Sigmoid colon (tissue), 7 donors: ENCODE data around the gene F11. TPM values are rescaled to one million over a fixed set of nuclear protein-coding genes. Genes with fewer than 3 reads are reported as not detected.

Source experiments
- DNase-seq: peaks from one replicate; pipeline ENCODE4 v3.0.0-alpha.2; 2019
- H3K27ac ChIP-seq, 4 donors: fragments of 200-600 bp; sonication (generic); one replicate each; pipeline ENCODE4 v1.5.1; 2016 to 2019; ENCODE audit warnings: mild to moderate bottlenecking in 1 of 4
- H3K27me3 ChIP-seq, 3 donors: fragments of 200-600 bp; sonication (generic); one replicate each; pipeline ENCODE4 v1.5.1; 2019; ENCODE audit warnings: mild to moderate bottlenecking in 1 of 3
- H3K36me3 ChIP-seq, 4 donors: fragments of 200-600 bp; sonication (generic); one replicate each; pipeline ENCODE4 v1.5.1; 2016 to 2019
- H3K4me1 ChIP-seq, 4 donors: fragments of 200-600 bp; sonication (generic); one replicate each; pipeline ENCODE4 v1.5.1; 2017 to 2019
- H3K4me3 ChIP-seq, 4 donors: fragments of 200-600 bp; sonication (generic); one replicate each; pipeline ENCODE4 v1.5.1; 2017 to 2019; ENCODE audit warnings: mild to moderate bottlenecking in 2 of 4, moderate library complexity in 1 of 4
- H3K9me3 ChIP-seq, 4 donors: fragments of 200-600 bp in 3 of 4; sonication (generic) in 3 of 4; one replicate each; pipeline versions ENCODE4 v1.5.1 to v1.6.1; 2013 to 2019
- EP300 ChIP-seq, 4 donors: sonication (generic); formaldehyde crosslinking; IDR thresholded peaks; one replicate each; pipeline ENCODE4 v1.6.1; 2017; ENCODE audit warnings: antibody characterized with exemption in 4 of 4
- POLR2A ChIP-seq, 2 donors: fragments of 450-650 bp; IDR thresholded peaks; one replicate each; pipeline ENCODE4 v1.6.1; 2016; ENCODE audit warnings: antibody characterized with exemption in 2 of 2, mild to moderate bottlenecking in 2 of 2, moderate library complexity in 2 of 2
- POLR2AphosphoS5 ChIP-seq, 4 donors: sonication (generic); formaldehyde crosslinking; IDR thresholded peaks; one replicate each; pipeline ENCODE4 v1.6.1; 2017; ENCODE audit warnings: antibody characterized with exemption in 4 of 4
- WGBS, 2 donors: extraction: QIAGEN DNeasy Blood & Tissue Kit; methylation state at CpG; one replicate each; pipeline ENCODE4 v1.1.7; 2013; 5-methylcytosine and 5-hydroxymethylcytosine counted together
- intact Hi-C: fragments of 100-400 bp; cut with DNase I; formaldehyde crosslinking; loops from one replicate; pipeline ENCODE4 v1.15.1; 2023
- polyA plus RNA-seq, 3 donors: library from polyadenylated mRNA; stranded (reverse); fragments of 200-250 nt; gene quantifications; one replicate each; pipeline ENCODE4 v1.2.3, GENCODE V29; 2013
- total RNA-seq, 4 donors: library from RNA; depleted of rRNA; stranded (reverse); fragments of >200 nt; gene quantifications; one replicate each; pipeline ENCODE4 v1.1.0, GENCODE V29; 2016
- TF ChIP-seq, protein P1 (sequence below), 4 experiments: fragments of 450-650 bp in 3 of 4; fragments of 200-600 bp in 1 of 4; IDR thresholded peaks; one replicate each; pipeline ENCODE4 v1.5.1; 2016 to 2019; ENCODE audit warnings: antibody characterized with exemption in 4 of 4, mild to moderate bottlenecking in 3 of 4, moderate library complexity in 2 of 4
- donor health status: healthy with polysubstance abuse.
- donor health status: Bipolar disorder and iron deficiency.
- donor health status: healthy.

The F11 gene
- under 1 TPM in 1 of 4 donors, not detected in 3; 0.14 TPM for total RNA-seq
- under 1 TPM in 1 of 3 donors, not detected in 2; 0.54 TPM for polyA plus RNA-seq

DNA sequence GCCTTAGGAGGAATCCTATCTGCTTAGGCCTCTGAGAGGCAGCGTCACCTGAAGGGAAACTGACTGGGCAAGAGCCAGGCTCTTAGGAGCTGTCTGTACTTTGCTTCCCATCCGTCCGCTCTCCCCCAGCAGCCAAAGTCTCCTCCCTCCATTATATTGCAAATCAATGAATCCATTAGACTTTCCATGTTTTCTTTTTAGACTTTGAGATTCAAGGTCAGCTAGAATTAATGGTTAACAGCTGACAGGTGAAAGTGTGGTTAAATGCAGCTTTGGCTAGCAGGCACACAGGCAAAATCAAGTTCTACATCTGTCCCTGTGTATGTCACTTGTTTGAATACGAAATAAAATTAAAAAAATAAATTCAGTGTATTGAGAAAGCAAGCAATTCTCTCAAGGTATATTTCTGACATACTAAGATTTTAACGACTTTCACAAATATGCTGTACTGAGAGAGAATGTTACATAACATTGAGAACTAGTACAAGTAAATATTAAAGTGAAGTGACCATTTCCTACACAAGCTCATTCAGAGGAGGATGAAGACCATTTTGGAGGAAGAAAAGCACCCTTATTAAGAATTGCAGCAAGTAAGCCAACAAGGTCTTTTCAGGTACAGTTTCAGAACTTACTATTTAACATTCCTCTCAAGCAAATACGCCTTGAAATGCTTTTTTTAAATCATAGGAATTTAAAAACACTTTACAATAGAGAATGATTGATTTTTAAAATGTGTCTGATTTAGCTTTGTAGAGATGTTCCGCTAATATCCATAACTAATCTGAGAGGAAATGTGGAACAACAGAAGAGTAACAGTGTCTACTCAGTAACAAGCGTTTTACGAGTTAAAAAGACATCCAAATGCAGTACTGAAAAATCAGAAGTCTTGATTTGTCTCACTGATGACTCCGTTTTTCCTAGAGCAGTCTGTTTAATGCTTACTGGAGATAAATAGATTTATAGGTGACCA lies at the start of gene F11:
F11 (plus strand) TSS at position 507 of the 970 bp plus-strand sequence. CDS start 948 bp downstream, outside the sequence.
- H3K27ac ChIP-seq, result no peak within 1 kb of the TSS
- no peak for TF ChIP-seq POLR2AphosphoS5 (IDR thresholded peaks at IDR 0.05)
- TF ChIP-seq, protein P1, sequence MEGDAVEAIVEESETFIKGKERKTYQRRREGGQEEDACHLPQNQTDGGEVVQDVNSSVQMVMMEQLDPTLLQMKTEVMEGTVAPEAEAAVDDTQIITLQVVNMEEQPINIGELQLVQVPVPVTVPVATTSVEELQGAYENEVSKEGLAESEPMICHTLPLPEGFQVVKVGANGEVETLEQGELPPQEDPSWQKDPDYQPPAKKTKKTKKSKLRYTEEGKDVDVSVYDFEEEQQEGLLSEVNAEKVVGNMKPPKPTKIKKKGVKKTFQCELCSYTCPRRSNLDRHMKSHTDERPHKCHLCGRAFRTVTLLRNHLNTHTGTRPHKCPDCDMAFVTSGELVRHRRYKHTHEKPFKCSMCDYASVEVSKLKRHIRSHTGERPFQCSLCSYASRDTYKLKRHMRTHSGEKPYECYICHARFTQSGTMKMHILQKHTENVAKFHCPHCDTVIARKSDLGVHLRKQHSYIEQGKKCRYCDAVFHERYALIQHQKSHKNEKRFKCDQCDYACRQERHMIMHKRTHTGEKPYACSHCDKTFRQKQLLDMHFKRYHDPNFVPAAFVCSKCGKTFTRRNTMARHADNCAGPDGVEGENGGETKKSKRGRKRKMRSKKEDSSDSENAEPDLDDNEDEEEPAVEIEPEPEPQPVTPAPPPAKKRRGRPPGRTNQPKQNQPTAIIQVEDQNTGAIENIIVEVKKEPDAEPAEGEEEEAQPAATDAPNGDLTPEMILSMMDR (IDR thresholded peaks at IDR 0.05), result no peak
- TF ChIP-seq POLR2A (IDR thresholded peaks at IDR 0.05), result no peak
- TF ChIP-seq EP300 (IDR thresholded peaks at IDR 0.05), result no peak
- intact Hi-C loops, result no loop called here
- H3K4me1 ChIP-seq, result no peaks in the 10 kb centered on the region
- WGBS, 2 donors, result 34 to 58% methylated on average over 10 of the region's 10 CpGs
- no peaks in the 10 kb centered on the region for H3K9me3 ChIP-seq
- no peak for DNase-seq
- no peaks in the 10 kb centered on the region for H3K36me3 ChIP-seq
- H3K4me3 ChIP-seq, result no peak within 1 kb of the TSS
- no peaks in the 10 kb centered on the region for H3K27me3 ChIP-seq

- DNase-seq, result no peak
- intact Hi-C loops, result no loop called here
- no peaks in the 10 kb centered on the region for H3K4me1 ChIP-seq
- WGBS, 2 donors, result 78% methylated on average over 8 of the region's 8 CpGs
- no peaks in the 10 kb centered on the region for H3K27me3 ChIP-seq
- H3K4me3 ChIP-seq, result no peak overlapping the region
- H3K27ac ChIP-seq, result no peak overlapping the region
- H3K9me3 ChIP-seq, result no peaks in the 10 kb centered on the region
- no peaks in the 10 kb centered on the region for H3K36me3 ChIP-seq
- TF ChIP-seq POLR2AphosphoS5 (IDR thresholded peaks at IDR 0.05) (no peak), POLR2A (IDR thresholded peaks at IDR 0.05) (no peak), EP300 (IDR thresholded peaks at IDR 0.05) (no peak)
- TF ChIP-seq, protein P1 (IDR thresholded peaks at IDR 0.05), result no peak
These were observed 49.4 kb upstream of the F11 start for GRCh38 chr4:186216465-186217024.

DNA sequence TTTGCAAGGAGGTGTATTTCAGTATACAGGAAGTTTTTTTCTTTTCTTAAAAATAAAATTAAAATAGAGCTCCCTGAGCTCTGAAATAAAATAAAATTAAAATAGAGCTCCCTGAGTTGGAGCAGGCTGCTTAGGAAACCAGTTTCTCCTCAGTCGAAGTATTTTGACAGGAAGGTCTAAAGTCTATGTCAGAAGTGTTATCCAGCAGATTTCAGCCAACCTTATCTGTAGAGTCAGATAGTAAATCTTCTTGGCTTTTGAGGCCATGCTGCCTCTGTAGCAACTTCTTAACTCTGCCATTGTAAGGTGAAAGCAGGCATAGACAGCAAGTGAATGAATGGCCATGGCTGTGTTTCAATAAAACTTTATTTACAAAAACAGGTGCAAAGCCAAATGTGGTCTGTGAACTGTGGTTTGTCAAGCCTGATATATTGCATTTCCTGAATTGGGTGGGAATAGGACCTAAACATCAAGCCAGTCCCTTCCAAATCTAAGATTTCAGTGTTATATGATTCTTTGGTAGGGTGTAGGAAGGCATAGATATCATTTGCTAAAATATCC lies 48.2 kb upstream of the F11 start:
- no peak for TF ChIP-seq POLR2A (IDR thresholded peaks at IDR 0.05)
- TF ChIP-seq, protein P1 (IDR thresholded peaks at IDR 0.05), result no peak
- no peak for TF ChIP-seq EP300 (IDR thresholded peaks at IDR 0.05)
- TF ChIP-seq POLR2AphosphoS5 (IDR thresholded peaks at IDR 0.05), result no peak
- DNase-seq, result no peak
- intact Hi-C loops, result no loop called here
- no peaks in the 10 kb centered on the region for H3K36me3 ChIP-seq
- H3K4me3 ChIP-seq, result no peak overlapping the region
- no peaks in the 10 kb centered on the region for H3K4me1 ChIP-seq
- H3K27me3 ChIP-seq, result no peaks in the 10 kb centered on the region
- H3K9me3 ChIP-seq, result no peaks in the 10 kb centered on the region
- no peak overlapping the region for H3K27ac ChIP-seq
- 34 to 67% methylated on average over 1 of the region's 1 CpG for WGBS, 2 donors

DNA sequence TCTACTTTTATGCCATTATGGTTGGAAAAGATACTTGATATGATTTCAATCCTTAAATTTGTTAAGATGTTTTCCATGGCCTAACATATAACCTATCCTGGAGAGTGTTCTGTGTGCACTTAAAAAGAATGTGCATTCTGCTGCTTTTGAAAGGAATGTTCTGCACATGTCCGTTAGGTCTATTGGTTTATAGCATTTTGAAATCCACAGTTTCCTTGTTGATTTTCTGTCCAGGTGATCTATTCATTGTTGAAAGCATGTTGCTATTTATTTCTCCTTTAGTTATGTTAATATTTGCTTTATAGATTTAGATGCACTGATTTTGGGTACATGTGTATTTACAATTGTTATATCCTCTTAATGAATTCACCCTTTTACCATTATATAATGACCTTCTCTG lies 44.4 kb upstream of the F11 start:
- WGBS, 2 donors, result 60 to 85% methylated on average over 1 of the region's 1 CpG
- DNase-seq, result no peak
- Histone ChIP-seq H3K9me3 (peaks cover 0 to 3% (median 1%) of the 10 kb centered on the region in 4 donors), H3K4me3 (no peak overlapping the region), H3K27me3 (no peaks in the 10 kb centered on the region), H3K27ac (no peak overlapping the region), H3K4me1 (no peaks in the 10 kb centered on the region), H3K36me3 (no peaks in the 10 kb centered on the region)
- intact Hi-C loops, result no loop called here
- TF ChIP-seq POLR2AphosphoS5 (IDR thresholded peaks at IDR 0.05) (no peak), EP300 (IDR thresholded peaks at IDR 0.05) (no peak), POLR2A (IDR thresholded peaks at IDR 0.05) (no peak)
- TF ChIP-seq, protein P1 (IDR thresholded peaks at IDR 0.05), result no peak
